Right renal pelvis (tissue), 4 donors: Measurements from ENCODE around the gene EPHB1. TPM values are rescaled to one million over a fixed set of nuclear protein-coding genes. Genes with fewer than 3 reads are reported as not detected.

Experiments
- DNase-seq, 4 donors: peaks; one replicate each; pipeline ENCODE4 v3.0.0-alpha.2; 2013; ENCODE audit warnings: low read depth in 4 of 4, low spot score in 3 of 4, missing footprints in 1 of 4
- polyA plus RNA-seq, 4 donors: library from polyadenylated mRNA; unstranded; fragments of 120-200 nt; gene quantifications; one replicate each; pipeline ENCODE4 v1.2.1, GENCODE V29; 2013; ENCODE audit not compliant: insufficient read length in 4 of 4

Gene EPHB1
- polyA plus RNA-seq, 4 donors, result 4.8 to 7.2 (median 5.3) TPM

DNA sequence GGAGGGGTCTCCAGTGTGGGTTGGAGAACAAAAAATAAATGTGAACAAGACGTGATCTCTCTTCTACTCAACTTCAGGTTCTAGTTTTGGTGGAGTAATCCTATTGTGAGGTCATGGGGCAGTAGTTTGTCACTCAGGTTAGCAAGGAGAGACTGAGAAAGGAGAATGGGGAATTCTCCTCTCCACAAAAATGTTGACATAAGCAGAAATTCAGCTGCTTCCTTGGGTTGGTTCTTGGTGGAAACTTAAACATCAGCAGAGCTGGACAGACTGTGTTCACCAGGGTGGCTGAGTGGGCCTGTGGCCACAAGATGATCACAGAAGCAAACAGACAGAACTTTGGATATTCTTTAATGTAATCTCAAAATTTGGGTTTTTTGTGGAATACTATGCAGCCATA, 78.7 kb downstream of the EPHB1 start:
- no peak for DNase-seq

DNA sequence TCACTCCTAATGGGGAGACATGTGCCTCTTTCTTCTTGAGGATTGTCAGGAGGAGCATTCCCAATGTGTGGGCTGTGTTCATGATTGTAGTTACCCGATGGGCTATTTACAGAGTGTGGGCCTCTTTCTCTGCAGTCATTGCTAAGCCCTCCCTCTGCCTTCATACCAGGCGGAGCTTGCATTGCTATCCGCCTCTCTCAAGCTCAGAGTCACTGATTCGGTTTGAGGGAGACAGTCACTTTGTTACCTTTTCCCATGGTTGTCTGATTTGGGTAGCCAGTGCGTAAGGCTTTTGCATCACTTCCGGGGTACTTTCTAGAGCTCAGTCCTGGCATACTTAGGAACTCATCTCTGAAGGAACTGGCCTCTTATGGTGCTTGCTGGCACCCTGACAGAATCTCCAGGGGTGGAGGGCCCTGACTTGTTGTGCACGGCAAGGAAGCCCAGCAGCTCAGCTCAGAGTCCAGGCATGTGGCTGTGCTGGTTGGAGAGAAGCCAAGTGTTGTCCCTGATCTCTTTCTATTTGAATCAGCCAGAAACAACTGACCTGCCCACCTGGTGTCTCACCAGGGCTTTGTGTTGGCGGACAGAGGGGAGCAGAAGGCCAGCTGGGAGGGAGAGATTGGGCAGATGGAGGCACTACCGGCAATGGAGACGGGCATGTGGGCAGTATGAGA, 79.8 kb downstream of the EPHB1 start:
- no peak for DNase-seq

DNA sequence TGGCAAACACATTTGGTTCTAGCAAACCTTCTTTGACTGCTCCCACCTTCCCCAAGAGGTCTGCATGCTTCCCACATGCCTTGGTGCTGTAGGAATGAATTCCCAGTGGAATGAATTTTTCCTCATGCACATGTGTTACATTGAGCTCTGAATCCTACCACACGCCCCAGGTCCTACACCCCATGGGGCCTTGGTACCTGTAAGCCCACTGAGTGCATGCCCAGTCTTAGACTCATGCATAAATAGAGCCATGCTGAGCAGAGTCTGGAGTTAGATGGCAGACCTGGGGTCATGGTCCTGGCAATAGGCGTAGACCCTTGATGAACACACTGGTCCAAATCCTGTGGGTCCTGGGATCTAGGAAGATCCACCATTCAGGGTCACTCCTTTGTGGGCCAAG, 81.8 kb downstream of the EPHB1 start:
- no peak for DNase-seq

DNA sequence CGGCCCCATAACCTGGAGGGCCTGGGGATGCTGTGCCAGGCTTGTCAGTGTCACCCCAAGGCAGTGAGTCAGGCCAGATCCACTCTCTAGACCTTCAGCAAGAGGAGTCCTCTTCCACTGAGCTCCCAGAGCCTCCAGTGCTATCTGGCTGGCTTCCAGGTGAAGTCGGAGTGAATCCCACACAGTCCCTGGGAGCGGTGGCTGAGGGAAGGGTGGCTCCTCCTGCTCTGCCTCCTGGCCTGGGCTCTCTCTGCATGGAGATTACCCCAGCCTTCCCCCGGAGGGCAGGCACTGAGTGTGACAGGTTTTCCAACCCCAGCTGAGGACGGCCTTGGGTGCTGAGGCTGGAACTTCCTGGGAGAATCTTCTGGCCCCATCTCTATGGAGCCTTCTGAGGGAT, 82.7 kb downstream of the EPHB1 start:
- DNase-seq, result no peak

DNA sequence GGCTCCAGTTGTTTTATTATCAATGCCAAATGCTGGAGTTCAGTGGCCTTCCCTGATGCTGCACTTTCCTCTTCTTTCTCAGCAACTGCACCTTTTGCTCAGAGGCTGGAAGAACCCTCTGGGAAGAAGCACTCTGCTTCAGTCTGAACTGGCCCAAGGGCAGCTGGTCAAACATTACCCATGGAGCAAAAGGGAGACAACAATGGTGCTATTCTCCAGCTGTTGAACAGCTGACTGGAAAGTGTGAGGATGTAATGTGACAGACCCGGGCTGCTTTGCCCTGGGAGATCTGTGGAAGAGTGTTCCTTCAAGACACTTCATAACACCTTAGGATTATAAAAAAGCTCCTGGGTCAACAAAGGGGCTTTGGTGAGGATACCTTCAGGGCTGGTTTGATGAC, 84.9 kb downstream of the EPHB1 start:
- DNase-seq, result no peak

DNA sequence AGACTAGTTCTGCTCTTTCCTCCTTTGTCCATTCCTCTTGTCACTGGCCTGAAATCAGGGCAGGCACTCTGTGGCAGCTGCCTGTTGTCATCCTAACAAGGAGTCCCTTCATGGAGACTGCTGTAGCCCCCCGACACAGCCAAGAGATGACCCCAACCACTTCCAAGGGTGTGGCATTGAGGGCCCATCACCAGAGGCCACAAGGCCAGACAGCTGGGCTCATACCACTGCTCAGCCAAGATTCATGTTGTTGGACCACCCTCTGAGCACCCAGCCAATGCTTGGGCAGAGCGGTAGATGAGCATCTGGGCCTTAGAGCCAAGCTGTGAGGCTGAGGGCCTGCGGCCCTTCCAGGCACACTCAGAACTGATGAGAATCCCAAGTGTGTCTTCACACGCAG, 85.4 kb downstream of the EPHB1 start:
- no peak for DNase-seq

DNA sequence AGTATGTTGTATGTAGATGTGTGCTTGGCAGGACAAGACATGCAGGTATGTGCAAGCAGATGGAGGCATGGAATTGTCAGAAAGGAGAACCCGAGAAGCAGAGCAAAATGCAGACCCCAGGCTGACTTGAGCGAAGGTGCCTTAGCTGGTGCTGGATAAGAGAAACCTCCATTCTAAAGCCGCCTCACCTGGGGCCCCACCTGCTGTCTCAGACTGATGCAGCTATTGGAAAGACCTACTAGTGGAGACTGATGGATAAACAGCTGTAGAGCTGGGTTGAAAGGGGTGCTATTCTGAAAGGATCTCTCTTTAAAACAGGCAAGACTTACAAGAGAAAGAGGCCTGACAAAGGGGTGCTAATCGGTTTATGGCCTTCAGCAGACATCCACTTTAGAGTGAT, 86.2 kb downstream of the EPHB1 start:
- DNase-seq, result no peak

DNA sequence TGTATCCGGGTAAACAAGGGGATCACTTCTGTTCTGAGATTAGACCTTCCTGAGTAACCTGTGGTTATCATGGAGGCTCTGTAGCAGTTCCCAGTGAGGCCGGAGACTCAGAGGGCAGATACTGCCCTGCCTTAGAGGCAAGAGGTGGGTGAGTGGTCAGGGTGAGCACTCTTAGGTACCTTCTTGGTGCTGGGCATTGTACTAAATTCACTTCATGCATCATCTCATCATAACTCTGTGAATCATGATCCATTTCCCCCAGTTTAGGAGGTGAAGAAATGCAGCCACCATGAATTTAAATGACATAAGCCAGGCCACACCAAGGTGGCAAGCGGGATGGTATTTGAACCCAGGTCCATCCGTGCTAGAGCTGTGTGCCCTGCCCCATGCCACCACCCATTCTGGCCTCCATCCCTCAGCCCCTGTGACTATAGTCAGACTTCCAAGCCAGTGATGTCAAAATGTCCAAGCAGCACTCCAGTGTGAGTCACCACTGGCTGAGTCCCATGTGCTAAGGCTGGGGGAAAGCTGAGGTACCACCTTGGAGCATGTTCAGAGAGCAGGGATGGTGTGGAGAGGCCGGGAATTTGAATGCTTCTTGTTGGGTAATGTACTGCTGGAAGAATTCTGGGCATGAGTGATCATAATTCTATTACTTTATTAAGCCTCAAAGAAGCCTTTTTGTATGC, 88.8 kb downstream of the EPHB1 start:
- DNase-seq, result no peak

DNA sequence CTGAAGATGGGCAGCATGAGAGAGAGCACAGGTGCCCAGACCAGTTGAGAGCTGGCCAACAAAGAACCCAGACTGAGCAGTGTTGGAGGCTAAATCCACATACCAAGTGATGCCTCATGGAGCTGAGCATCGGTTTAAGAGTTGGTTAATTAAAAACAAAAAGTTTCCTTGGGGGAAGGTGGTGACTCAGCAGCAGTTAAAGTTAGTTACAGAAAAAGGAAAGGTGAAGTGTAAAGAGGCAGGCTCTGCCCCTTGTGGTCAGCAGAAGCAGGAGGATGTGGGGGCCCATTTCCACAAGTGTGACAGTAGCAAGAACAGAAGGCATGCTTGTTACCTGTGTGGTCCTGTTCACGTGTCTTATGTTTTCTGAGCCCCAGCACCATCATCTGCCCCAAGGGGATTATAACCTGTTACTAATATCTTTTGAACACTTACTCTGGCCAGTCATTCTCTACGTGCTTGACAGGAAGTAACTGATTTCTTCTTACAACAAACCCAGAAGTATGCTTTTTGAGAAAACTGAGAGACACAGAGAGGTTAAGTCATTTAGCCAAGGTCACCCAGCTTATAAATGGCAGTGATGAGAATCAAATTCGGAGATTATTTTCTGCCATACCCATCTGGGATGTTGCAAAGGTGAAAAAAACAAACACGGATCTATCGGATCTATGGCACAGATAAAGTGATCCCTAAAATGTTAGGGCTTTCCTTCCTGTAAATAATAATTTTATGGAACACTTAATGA, 91.0 kb downstream of the EPHB1 start:
- no peak for DNase-seq

DNA sequence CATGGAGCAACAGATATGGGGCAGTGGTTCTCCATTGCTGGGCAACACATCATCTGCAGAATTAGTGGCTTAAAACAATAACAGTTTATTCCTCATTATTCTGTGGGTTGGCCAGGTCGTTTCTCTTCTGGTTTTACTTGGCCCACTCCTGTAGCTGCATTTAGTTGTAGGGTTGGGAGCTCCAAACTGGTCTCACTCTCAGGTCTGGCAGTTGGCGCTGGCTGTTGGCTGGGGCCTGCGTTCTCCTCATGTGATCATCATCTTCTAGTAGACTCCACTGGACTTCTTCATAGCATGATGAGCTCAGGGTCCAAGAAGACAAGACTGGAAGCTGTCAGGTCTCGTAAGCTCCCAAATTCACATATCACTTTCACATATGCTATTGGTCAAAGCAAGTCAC, 91.9 kb downstream of the EPHB1 start:
- no peak for DNase-seq

DNA sequence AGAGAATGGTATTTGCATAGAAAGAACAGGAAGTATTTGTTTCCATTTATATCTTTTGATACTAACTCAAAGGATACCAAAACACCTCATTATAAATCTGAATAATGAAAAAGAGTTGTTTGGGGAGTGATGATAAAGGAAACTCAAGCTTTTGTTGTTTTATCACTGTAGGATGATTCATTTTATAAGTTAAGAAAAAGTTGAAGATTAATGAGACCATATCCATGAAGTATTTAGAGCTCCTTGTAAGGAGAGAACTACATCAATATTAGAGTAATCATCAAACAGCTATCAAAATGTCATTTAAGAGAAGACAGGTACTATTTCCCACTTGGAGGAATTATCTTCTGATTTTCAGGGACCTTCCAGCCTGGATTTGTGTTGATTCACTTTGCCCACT, 92.5 kb downstream of the EPHB1 start:
- no peak for DNase-seq

DNA sequence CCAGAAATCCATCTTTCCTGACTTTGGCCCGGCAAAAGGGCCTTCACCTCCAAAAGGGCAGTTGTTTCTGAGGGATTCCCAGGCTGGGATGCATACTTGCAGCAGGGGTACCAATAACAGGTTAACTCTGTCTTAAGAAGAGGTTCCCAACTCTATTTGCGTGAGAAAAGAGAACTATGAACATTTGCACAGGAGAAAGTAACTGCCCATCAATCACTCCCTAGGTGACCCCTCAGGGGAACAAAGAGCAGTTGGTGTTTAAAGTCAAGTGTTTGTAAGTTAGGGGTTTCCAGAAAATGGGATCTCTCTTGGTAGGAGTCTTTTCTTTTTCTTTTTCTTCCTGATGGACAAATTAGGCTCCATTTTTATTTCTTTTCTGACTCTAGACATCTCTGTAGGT, 97.3 kb downstream of the EPHB1 start:
- DNase-seq, result no peak

DNA sequence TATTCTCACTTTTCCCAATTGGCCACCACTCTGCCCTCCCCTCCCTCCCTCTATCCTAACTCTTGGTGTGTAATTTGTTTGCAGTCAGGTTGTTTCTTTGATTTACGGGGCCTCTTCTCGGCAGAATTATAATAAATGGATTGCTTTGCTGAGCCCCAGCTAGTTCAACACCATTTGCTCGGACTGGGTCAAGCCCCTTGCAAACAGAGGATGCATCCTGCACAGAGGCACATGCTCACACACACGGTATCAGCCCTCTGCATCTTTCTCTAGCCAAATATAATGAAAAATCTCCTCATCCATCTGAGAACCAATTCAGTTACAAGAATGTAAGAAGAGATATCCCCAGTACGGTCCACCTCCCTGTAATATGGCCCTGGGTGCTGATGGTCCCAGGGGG, 97.7 kb downstream of the EPHB1 start:
- no peak for DNase-seq

DNA sequence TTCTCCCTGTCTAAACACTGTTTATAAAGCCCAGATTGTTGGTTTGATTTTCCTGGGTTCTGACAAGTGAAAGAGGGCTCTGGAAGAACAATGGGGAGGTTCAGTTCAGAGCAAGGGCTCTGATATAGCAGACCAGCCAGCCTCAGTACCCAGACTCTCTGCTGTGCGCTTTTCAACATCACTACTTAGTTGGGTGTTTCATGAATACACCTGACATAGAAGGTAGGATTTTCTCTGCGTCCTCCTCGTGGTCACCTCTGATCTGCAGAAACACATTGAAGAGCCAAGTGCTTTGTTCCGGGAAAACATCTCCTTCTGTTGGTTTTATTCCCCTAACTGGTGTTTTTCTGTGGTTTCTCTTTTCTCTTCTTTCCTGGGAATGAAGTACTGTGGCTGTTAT, 99.5 kb downstream of the EPHB1 start:
- no peak for DNase-seq

DNA sequence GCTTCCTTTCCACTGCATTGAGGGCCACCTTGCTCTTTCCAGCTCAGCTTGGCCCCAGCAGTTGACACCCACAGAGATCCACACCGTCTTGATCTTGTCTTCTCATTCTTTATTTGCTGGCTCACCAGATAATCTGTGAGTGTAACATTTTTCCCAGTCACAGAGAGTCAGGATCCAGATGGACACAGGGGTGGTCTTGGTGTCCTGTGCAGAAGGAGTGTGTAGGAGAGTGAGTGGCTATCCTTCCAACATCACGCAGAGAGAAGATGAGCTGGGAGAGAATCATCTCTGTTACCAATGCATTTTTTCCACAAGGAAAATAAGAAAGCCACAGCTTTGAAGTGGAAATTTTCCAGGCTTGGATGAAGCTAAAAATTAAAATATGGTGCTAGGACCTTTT, 100.1 kb downstream of the EPHB1 start:
- no peak for DNase-seq

DNA sequence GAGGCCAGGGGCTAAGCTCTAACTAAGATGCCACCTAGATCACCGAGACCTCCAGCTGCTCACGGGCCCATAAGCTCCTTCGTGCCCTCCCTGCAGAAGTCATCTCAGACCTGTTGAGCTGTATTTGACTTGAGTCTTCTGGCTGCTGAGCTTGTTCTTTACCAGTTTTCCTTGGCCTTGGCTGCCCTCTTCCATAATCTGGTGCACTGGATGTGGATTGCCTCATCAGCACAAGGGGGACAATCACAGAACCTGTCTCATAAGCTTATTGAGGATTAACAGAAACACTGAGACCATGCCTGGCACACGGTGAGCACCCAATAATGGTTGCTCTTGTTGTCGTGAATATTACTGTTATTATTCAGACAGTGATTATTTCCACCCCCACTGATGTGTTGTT, 101.1 kb downstream of the EPHB1 start:
- no peak for DNase-seq

DNA sequence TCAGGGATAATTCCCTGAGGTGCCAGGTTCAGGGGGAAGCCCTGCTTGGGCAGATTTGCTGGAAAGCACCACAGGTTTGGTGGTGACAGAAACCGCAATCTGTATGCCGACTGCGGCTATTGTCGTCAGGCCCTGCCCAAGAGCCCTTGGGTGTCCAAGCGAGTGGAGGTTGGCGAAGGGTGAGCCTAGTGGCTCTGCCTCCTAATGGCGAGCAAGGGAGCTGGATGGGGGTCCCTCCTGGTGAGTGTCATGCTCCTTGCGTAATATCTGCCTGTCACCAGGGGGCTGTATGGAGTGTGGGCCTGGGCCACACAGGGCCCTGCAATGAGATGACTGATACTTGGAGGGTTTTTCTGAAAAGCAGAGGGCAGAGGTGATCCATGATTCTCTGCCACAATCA, 101.6 kb downstream of the EPHB1 start:
- no peak for DNase-seq

DNA sequence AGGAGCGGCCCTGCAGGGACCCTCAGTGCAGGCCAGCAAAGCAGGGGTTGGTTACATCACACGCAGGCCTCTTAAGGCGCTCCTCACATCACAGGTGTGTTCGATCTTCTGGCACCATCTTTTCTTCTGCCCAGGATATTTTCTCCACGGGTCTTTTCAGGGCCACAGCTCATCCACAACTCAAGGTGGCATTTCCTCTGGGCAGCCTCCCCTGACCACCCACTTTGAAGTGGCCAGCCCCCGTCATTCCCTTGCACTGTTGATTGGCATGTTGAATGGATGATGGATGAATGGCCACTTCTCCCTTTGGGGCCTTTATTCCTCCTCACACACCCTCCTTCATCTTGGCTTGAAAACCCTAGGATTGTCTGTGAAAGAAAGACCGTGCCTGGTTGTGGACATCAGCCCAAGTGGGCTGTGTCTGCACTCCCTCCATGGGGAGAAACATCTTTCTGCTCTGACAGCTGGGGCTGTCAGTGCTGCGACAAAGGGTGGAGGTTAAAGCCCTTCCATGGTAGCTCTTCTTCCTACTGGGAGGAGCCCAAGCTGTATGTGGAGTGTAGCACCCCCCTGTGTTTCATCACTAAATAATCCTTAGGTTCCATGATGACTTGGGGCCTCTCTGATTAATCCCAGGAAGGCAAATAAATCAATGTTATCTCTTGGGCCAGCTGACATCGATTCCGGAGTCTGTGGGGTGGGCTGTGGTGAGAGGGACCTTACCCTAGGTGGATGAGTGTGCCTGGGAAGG, 102.5 kb downstream of the EPHB1 start:
- DNase-seq, result no peak

DNA sequence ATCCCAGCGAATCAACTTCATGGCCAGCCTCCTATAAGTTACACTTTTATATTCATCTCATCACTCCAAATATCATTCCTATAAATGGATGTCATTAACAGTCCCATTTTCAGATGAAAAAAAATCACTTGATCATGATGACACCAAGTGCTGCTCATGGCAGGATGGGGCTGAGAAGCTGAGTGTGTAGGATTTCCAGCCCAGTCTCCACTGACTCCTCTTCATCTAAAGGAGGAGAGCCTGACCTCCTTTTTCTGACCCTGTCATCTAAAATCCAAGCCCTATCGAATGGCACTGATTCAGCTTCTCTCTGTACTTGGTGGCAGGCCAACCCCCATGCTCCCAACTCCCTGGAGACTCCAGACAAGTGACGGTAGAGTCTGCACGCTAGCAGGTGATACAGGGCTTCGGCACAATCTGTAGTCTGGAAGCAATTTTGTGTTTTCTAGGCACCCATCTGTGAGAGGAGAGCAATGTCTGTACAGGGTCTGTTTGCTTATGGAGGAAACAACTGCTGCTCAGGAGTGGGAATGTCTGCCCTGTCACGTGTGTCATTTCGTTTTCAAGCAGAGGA, 103.2 kb downstream of the EPHB1 start:
- no peak for DNase-seq

DNA sequence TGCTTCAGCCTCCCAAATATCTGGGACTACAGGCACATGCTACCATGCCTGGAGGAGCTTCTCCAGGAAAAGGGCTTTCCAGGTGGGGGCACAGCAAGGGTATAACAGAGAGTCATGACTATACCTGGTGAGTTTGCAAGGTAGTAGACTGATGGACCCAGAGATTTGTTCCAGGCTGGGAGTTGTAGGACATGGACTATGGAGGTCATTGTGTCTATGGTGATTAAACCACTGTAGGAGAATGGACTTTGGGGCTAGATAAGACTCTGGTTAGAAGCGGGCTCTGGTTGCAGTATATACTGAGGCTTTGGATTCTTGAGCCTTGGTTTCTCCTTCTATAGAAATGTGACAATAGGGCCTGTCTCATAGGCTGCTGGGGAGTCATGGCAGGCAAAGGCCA, 104.7 kb downstream of the EPHB1 start:
- DNase-seq, result no peak

DNA sequence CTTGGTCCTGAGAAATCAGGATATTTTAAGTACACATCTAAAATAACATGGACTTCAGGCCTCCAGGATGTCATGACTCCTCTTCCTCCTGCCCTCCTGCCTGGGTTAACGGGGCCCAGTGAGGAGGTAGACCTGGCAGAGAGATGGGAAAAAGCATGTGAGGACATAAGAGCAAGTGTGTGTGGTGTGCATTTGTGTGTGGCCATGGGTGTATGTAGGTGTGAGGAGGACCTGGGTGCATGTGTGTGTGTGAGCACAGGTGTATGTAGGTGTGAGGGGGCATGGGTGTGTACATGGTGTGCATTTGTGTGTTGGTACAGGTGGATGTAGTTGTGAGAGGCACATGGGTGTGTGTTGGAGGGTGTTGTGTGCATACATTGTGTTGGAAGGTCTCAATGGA, 105.4 kb downstream of the EPHB1 start:
- DNase-seq, result no peak
